Fibroblast of lung (primary cell): ENCODE measurements around the gene SYPL1. TPM values are rescaled to one million over a fixed set of nuclear protein-coding genes. Genes with fewer than 3 reads are reported as not detected.

Source experiments
- DNase-seq, 2 donors: peaks; one replicate each; pipeline versions ENCODE4 v3.0.0 to v3.0.0-alpha.2; 2010; ENCODE audit warnings: low read depth in 2 of 2
- H2AFZ ChIP-seq: 2 replicates; pipeline ENCODE4 v1.5.1; 2012; ENCODE audit warnings: low read length, control low read depth, inconsistent platforms
- H3K27ac ChIP-seq: 2 replicates; pipeline ENCODE4 v1.5.1; 2011; ENCODE audit warnings: low read length, control low read depth; ENCODE audit not compliant: insufficient read depth
- H3K27me3 ChIP-seq: 2 replicates; pipeline ENCODE4 v1.5.1; 2011; ENCODE audit warnings: mild to moderate bottlenecking, low read length; ENCODE audit not compliant: control insufficient read depth, insufficient read depth
- H3K36me3 ChIP-seq: 2 replicates; pipeline ENCODE4 v1.5.1; 2011; ENCODE audit warnings: low read length; ENCODE audit not compliant: control insufficient read depth, insufficient read depth
- H3K4me1 ChIP-seq: 2 replicates; pipeline ENCODE4 v1.5.1; 2011; ENCODE audit warnings: low read length; ENCODE audit not compliant: control insufficient read depth, insufficient read depth; ENCODE audit errors: extremely low read depth
- H3K4me2 ChIP-seq: 2 replicates; pipeline ENCODE4 v1.5.1; 2011; ENCODE audit warnings: low read length, control low read depth; ENCODE audit not compliant: insufficient read depth; ENCODE audit errors: extremely low read depth
- H3K4me3 ChIP-seq, 4 experiments: fragments of 200-600 bp in 1 of 4; sonication (generic) in 1 of 4; replicated peaks in 1 of 4; 2 replicates each; pipeline ENCODE4 v1.5.1; 2011 to 2016; ENCODE audit warnings: low read length in 4 of 4, low read depth in 3 of 4, mild to moderate bottlenecking in 3 of 4, control low read depth in 2 of 4, inconsistent platforms in 1 of 4, mixed read lengths in 1 of 4; ENCODE audit not compliant: insufficient read depth in 1 of 4; ENCODE audit errors: control extremely low read depth in 1 of 4
- H3K79me2 ChIP-seq: 2 replicates; pipeline ENCODE4 v1.5.1; 2012; ENCODE audit warnings: mild to moderate bottlenecking, low read length, inconsistent platforms; ENCODE audit not compliant: control insufficient read depth, insufficient read depth
- H3K9ac ChIP-seq: 2 replicates; pipeline ENCODE4 v1.5.1; 2011; ENCODE audit warnings: mild to moderate bottlenecking, low read length, control low read depth; ENCODE audit not compliant: insufficient read depth
- H3K9me3 ChIP-seq: 2 replicates; pipeline ENCODE4 v1.5.1; 2012; ENCODE audit warnings: low read depth, low read length; ENCODE audit not compliant: control insufficient read depth, insufficient read depth
- H4K20me1 ChIP-seq: 2 replicates; pipeline ENCODE4 v1.5.1; 2011; ENCODE audit warnings: low read length; ENCODE audit not compliant: control insufficient read depth, insufficient read depth; ENCODE audit errors: extremely low read depth
- EZH2 ChIP-seq: IDR thresholded peaks from 2 replicates; pipeline ENCODE4 v1.5.1; 2012; ENCODE audit warnings: low read length, control low read depth, mild to moderate bottlenecking; ENCODE audit errors: missing control alignments
- polyA plus RNA-seq, 2 donors: library from polyadenylated mRNA; depleted of rRNA in 1 of 2; stranded (reverse) in 1 of 2; unstranded in 1 of 2; fragments of >200 nt; gene quantifications; 2 replicates each; pipeline ENCODE4 v1.2.1, GENCODE V29; 2011 to 2012; ENCODE audit warnings: missing spikeins in 1 of 2
- total RNA-seq: library from RNA; depleted of rRNA; stranded (reverse); fragments of >200 nt; gene quantifications from 2 replicates; pipeline ENCODE4 v1.2.1, GENCODE V29; 2014
- TF ChIP-seq, protein P1 (sequence below), 2 donors: IDR thresholded peaks in 1 of 2; conservative IDR thresholded peaks in 1 of 2; 1 replicate in 1 of 2; 2 replicates in 1 of 2; pipeline ENCODE4 v1.5.1; 2011 to 2012; ENCODE audit warnings: low read length in 2 of 2, control low read depth in 1 of 2, inconsistent platforms in 1 of 2, low read depth in 1 of 2, mild to moderate bottlenecking in 1 of 2

SYPL1 gene
- total and polyA plus RNA-seq, 2 donors (not counting 1 experiment from before 2014, with no cell fraction given): 71.0 to 132 TPM

DNA sequence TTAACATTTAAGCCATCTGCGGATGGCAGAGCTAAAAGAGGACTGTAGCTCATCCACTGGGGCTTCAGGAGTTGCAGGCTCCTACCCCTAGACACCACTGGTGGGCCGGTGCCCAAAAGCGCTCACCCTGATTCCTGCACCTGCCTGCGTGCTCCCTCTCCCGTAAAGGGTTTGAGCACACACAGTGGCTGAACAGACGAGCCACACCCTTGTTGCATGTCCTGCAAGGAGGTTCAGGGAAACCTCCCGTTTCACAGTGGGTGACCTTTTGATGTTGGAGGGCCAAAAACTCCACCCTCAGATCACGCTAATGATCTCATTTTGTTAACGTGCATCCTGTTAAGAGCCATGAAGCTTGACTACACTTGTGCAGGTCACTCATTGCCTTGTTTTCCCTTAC lies 37.9 kb downstream of the SYPL1 start:
- no peaks in the 10 kb centered on the region for H3K79me2 ChIP-seq
- H3K27ac ChIP-seq: no peak overlapping the region
- no peak overlapping the region for H2AFZ ChIP-seq
- no peaks in the 10 kb centered on the region for H3K9me3 ChIP-seq
- no peaks in the 10 kb centered on the region for H4K20me1 ChIP-seq
- no peaks in the 10 kb centered on the region for H3K36me3 ChIP-seq
- DNase-seq: no peak
- TF ChIP-seq, protein P1, sequence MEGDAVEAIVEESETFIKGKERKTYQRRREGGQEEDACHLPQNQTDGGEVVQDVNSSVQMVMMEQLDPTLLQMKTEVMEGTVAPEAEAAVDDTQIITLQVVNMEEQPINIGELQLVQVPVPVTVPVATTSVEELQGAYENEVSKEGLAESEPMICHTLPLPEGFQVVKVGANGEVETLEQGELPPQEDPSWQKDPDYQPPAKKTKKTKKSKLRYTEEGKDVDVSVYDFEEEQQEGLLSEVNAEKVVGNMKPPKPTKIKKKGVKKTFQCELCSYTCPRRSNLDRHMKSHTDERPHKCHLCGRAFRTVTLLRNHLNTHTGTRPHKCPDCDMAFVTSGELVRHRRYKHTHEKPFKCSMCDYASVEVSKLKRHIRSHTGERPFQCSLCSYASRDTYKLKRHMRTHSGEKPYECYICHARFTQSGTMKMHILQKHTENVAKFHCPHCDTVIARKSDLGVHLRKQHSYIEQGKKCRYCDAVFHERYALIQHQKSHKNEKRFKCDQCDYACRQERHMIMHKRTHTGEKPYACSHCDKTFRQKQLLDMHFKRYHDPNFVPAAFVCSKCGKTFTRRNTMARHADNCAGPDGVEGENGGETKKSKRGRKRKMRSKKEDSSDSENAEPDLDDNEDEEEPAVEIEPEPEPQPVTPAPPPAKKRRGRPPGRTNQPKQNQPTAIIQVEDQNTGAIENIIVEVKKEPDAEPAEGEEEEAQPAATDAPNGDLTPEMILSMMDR (conservative IDR thresholded peaks at IDR 0.05 in 1 of 2, IDR thresholded peaks at IDR 0.05 in 1 of 2; ENCODE audit: low read depth in 1 of 2, low read length in 2 of 2): no peak
- no peak overlapping the region for H3K4me3 ChIP-seq
- H3K4me2 ChIP-seq: no peak overlapping the region
- H3K4me1 ChIP-seq: no peaks in the 10 kb centered on the region
- H3K9ac ChIP-seq: no peak overlapping the region
- no peaks in the 10 kb centered on the region for H3K27me3 ChIP-seq

DNA sequence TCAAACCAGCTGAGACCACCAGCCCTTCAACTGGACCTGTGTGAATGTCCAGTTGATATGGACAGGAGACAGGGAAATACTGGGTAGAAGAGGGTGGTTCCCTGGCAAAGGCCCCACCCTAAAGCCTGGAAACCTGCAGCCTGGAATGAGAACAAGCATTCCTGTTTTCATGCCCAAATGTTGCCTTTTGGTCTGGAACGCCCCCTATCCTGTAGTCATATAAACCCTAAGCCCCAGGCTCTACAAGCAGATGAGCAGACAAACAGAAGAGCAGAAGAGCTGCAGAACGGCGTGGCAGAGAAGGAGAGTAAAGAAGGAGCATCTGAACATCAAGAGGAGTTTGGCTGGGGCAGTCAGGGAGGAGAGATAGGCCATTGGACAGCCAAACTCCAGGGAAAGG lies 38.4 kb downstream of the SYPL1 start:
- Histone ChIP-seq H3K27me3 (no peaks in the 10 kb centered on the region), H3K4me3 (no peak overlapping the region), H2AFZ (no peak overlapping the region), H3K4me1 (no peaks in the 10 kb centered on the region), H3K9ac (no peak overlapping the region), H3K79me2 (no peaks in the 10 kb centered on the region), H3K4me2 (no peak overlapping the region), H3K27ac (no peak overlapping the region), H4K20me1 (no peaks in the 10 kb centered on the region), H3K36me3 (no peaks in the 10 kb centered on the region), H3K9me3 (no peaks in the 10 kb centered on the region)
- no peak for DNase-seq
- TF ChIP-seq EZH2: no peak

DNA sequence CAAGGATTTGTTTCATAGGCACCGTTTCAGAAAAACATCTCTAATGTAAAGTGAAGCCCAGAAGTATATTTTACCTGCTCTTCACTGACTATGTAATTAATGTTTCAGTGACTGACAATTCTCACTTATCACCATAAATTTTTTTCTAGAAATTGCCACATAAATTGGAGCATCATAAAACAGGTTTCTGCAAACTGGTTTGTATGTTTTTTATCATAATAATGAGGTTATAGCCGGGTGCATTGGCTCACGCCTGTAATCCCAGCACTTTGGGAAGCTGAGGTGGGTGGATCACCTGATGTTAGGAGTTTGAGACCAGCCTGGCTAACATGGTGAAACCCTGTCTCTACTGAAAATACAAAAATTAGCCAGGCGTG lies 39.4 kb downstream of the SYPL1 start:
- H3K9ac ChIP-seq: no peak overlapping the region
- H3K9me3 ChIP-seq: no peaks in the 10 kb centered on the region
- no peaks in the 10 kb centered on the region for H3K4me1 ChIP-seq
- H4K20me1 ChIP-seq: no peaks in the 10 kb centered on the region
- no peak overlapping the region for H3K27ac ChIP-seq
- TF ChIP-seq, protein P1 (conservative IDR thresholded peaks at IDR 0.05 in 1 of 2, IDR thresholded peaks at IDR 0.05 in 1 of 2; ENCODE audit: low read depth in 1 of 2, low read length in 2 of 2): no peak
- TF ChIP-seq EZH2: no peak
- H2AFZ ChIP-seq: no peak overlapping the region
- no peaks in the 10 kb centered on the region for H3K27me3 ChIP-seq
- no peak overlapping the region for H3K4me2 ChIP-seq
- no peak overlapping the region for H3K4me3 ChIP-seq
- no peaks in the 10 kb centered on the region for H3K36me3 ChIP-seq
- H3K79me2 ChIP-seq: no peaks in the 10 kb centered on the region
- DNase-seq: no peak
